Spleen (tissue), 7 donors: ENCODE data around the gene TM9SF2.

Experiments
- CTCF ChIP-seq, 11 experiments: fragments of 200-600 bp in 7 of 11; fragments of 450-650 bp in 4 of 11; sonication (generic) in 4 of 11; IDR thresholded peaks in 8 of 11; conservative IDR thresholded peaks in 3 of 11; 1 replicate in 7 of 11; 2 replicates in 4 of 11; pipeline versions ENCODE4 v1.4.0 to v1.8.0; 2016 to 2021; ENCODE audit warnings: antibody characterized with exemption in 11 of 11, inconsistent platforms in 4 of 11, mild to moderate bottlenecking in 1 of 11
- POLR2A ChIP-seq, 3 donors: fragments of 450-650 bp; IDR thresholded peaks; one replicate each; pipeline ENCODE4 v1.5.1; 2017; ENCODE audit warnings: antibody characterized with exemption in 3 of 3, mild to moderate bottlenecking in 1 of 3
- donor health status: DM: no; HTN: no; CAD: no; lungs with moderate emphysema.
- donor health status: DM: no; HTN: no; CAD: no.
- donor health status: DM: no; HTN: no; CAD: no.

GRCh38 chr13:99559560-99559959 is 58.3 kb downstream of the TM9SF2 start:
- no peak for TF ChIP-seq POLR2A (IDR thresholded peaks at IDR 0.05)
- TF ChIP-seq CTCF (IDR thresholded peaks at IDR 0.05 in 8 of 11, conservative IDR thresholded peaks at IDR 0.05 in 3 of 11): no peak
